Measurements from ENCODE around the gene OXT.

DNA sequence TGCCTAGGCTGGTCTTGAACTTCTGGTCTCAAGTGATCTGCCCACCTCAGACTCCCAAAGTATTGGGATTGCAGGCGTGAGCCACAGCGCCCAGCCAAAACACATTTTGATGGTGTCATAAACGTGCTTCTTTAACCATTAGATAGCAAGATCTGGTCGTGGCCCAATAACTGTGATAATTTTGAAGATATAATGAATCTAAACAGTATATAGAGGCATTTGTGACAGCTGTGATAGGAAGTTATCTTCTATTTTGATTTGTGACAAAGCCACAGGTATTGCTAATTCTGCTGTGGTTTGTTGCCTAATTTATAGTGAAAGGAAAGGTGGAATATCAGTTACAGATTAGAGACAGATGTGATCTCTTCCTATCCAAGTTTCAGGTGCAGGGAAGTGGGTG, 695 bp upstream of the OXT start:
- TF ChIP-seq EZH2 (IDR thresholded peaks at IDR 0.05) (no peak), POLR2AphosphoS5 (IDR thresholded peaks at IDR 0.05; ENCODE audit: borderline replicate concordance, low read depth, low read length) (no peak)

All from SK-N-MC (cell line).